Motor neuron (in vitro differentiated cells): ENCODE results near the gene IKZF3. TPM values are rescaled to one million over a fixed set of nuclear protein-coding genes. Genes with fewer than 3 reads are reported as not detected.
"Not testable (repeated sequence)": the region's sequence is repeated elsewhere in the genome, so short reads cannot be mapped to it uniquely, and the experiment has no call there.

ENCODE experiments used
- ATAC-seq, 8 experiments: fragments of 200-7000 bp; cut with Tn5 transposase; replicated peaks in 6 of 8; 2 replicates each; pipeline ENCODE4 v1.8.0; 2021; ENCODE audit warnings: mild to moderate bottlenecking in 8 of 8, moderate library complexity in 8 of 8
- H3K27ac ChIP-seq, 2 donors: fragments of 250-450 bp; sonication (Bioruptor Pico); 2 replicates each; pipeline ENCODE4 v1.9.0; 2021; ENCODE audit warnings: antibody characterized with exemption in 2 of 2, mild to moderate bottlenecking in 2 of 2, moderate library complexity in 1 of 2
- H3K4me1 ChIP-seq, 2 donors: fragments of 250-450 bp; sonication (Bioruptor Pico); replicated peaks in 1 of 2; 2 replicates each; pipeline ENCODE4 v1.6.1; 2021; ENCODE audit warnings: antibody characterized with exemption in 2 of 2, mild to moderate bottlenecking in 2 of 2, moderate library complexity in 1 of 2
- H3K4me3 ChIP-seq, 5 donors: fragments of 250-450 bp; sonication (Bioruptor Pico); 2 replicates each; pipeline ENCODE4 v1.9.0; 2021; ENCODE audit warnings: antibody characterized with exemption in 5 of 5, mild to moderate bottlenecking in 5 of 5, moderate library complexity in 4 of 5
- WGBS, 10 experiments: fragments of 450-650 bp; shearing (Covaris generic); methylation state at CpG; one replicate each; pipeline ENCODE4 v1.0.0; 2022; 5-methylcytosine and 5-hydroxymethylcytosine counted together
- in situ Hi-C, 9 experiments: fragments of 400-800 bp; cut with MboI; loops; one replicate each; pipeline ENCODE4 v1.15.0; 2021; ENCODE audit warnings: low sequenced_read_pairs in 9 of 9, low pct_unique_long_range_greater_than_20kb in 2 of 9; ENCODE audit not compliant: unreplicated experiment in 9 of 9
- total RNA-seq, 8 experiments: library from RNA; unstranded; fragments of 300-600 nt; gene quantifications; 2 replicates each; pipeline versions ENCODE4 v1.2.3 to v1.2.4, GENCODE V29; 2022

The IKZF3 gene
- total RNA-seq, 8 experiments from 2014 or later, result under 0.01 to 1.7 (median 0.19) TPM; not detected in 1

DNA sequence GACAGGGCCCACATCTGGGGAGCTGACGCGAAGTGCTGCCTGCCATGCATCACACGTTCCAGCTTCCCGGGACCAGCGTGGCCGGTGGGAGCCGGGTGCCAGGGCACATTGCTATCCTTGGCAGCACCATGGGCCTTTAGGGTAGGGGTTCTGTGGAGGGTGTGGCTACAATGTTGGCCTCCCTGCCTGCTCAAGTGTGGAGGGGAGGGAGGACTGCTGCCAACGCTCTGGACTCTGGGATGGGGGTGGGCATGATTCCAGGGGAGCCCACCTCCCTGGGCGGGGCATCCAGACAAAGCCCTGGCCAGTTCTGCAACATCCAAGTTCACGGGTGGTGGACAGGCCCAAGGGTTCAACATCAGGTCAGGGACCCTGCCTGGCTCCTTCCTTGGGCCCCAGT lies 112.5 kb downstream of the IKZF3 start:
- WGBS, 10 experiments, result 0 to 80% methylated on average over 1 to 3 of the region's 10 CpGs; no CpG with 5 or more reads in 8 of the 10 experiments
- in situ Hi-C loops, result loop anchor here in 1 of 9 experiments (10.0 kb wide), 1 partner anchor 127 kb away; the partner anchor contains the start of gene PPP1R1B

DNA sequence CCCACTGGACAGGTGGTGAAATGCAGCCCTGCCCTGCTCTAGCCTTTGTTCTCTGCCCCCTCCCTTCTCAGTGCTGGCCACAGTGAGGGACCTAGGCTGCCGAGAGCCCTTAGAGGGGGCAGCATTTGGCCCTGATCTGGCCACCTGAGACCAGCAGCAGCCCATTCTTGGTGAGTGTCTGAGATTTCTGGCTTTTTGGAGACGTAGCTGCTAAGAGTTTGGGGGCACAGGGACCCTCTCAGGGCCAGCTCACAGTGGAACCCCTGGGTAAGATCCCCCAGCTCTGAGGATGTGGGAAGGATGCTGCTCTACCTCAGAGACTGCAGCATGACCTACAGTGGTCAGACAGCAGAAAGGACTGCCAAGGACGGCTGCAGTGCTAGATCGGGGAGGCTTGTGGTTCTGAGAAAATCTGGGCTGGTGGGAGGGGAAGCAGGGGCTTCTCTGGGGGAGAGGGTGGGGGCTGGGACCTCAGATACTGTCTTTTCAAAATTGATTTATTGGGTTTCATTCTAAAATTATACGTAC lies 113.0 kb downstream of the IKZF3 start:
- Histone ChIP-seq H3K4me1 (peaks cover 0 to 3% of the 10 kb centered on the region in 2 donors), H3K27ac (no peak overlapping the region), H3K4me3 (no peak overlapping the region)
- ATAC-seq, result no peak
- 0 to 90% (median 82%) methylated on average over 1 to 3 of the region's 5 CpGs; no CpG with 5 or more reads in 5 of the 10 experiments for WGBS, 10 experiments
- in situ Hi-C loops, result loop anchor here in 1 of 9 experiments (10.0 kb wide), 1 partner anchor 126 kb away; the partner anchor contains the start of gene PPP1R1B

More for the DNA sequence above, 112.5 kb downstream of the IKZF3 start:
- Histone ChIP-seq H3K4me3 (no peak overlapping the region), H3K4me1 (peaks cover 0 to 3% of the 10 kb centered on the region in 2 donors), H3K27ac (no peak overlapping the region)
- no peak for ATAC-seq

DNA sequence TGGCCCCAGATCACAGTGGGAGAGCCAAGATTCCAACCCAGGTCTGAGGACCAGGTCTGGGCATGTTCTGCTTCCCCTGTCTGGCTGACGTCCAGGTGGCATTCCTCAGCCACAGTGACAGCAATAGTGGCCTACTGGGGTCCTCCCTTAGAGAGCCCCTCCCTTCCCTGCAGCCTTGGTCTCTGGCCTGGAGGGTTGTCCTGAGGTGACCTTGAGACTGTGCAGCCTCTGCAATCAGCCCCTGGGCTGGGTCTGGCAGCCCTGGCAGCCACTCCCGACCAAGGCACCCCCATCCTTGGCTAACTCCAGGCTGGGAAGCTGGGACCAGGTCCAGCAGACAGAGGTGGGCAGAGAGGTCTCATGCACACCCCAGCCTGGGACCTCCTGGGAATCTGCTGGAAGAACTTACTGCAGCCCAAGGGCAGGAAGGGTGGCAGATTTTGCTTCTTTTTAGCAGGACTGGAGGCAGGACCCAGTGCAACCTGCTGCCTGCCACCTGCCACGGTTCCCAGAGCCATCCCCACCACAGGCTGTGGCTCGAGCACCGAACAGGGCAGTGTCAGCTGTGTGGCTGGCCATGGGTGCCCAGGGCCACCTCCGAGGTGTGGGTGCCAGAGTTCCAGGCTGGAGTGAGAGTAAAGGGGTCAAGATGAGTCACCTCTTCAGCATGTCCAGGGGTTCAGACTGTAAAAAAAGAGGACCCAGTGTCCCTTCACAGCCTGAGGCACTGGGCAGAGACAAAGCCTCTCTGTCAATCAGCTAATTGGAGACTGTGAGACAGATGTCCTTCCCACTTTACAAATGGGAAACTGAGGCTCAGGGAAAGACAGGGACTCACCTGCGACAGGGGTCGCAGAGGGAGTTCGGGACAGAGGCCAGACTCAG lies 113.7 kb downstream of the IKZF3 start:
- no peak overlapping the region for H3K27ac ChIP-seq
- ATAC-seq, result no peak
- in situ Hi-C loops, result loop anchor here in 1 of 9 experiments (10.0 kb wide), 1 partner anchor 126 kb away; the partner anchor contains the start of gene PPP1R1B
- peaks cover 0 to 3% of the 10 kb centered on the region in 2 donors for H3K4me1 ChIP-seq
- WGBS, 10 experiments, result 0 to 90% (median 73%) methylated on average over 1 to 5 of the region's 9 CpGs; no CpG with 5 or more reads in 3 of the 10 experiments
- no peak overlapping the region for H3K4me3 ChIP-seq

- H3K27ac ChIP-seq, H3K4me1 ChIP-seq, H3K4me3 ChIP-seq, ATAC-seq: not testable (repeated sequence)
- WGBS, 10 experiments, result 43 to 100% (median 83%) methylated on average over 1 to 7 of the region's 8 CpGs; no CpG with 5 or more reads in 2 of the 10 experiments
- in situ Hi-C loops, result loop anchor here in 1 of 9 experiments (25.0 kb wide), 1 partner anchor 136 kb away; the partner anchor contains the start of gene NEUROD2
Measured at GRCh38 chr17:39748444-39749034, 115.6 kb downstream of the IKZF3 start.

DNA sequence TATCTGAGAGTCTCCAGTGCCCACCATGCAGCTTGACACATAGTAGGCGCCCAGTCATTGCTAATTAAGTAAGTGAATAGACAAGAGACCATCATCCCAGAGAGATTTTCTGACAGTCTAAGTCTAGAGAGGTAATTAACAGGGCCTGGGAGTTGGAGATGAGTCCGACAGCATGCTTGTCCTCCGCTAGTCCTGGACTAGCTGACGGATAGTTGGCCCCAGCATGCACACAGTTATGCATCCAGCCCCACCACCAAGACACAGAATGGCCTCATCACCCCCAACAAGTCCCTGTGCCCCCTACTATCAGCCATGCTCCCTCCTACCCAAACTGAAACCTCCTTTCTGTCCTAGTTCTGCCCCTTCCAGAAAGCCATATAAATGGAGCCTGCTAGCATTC lies 116.4 kb downstream of the IKZF3 start:
- Histone ChIP-seq H3K4me3 (no peak overlapping the region), H3K4me1 (no peaks in the 10 kb centered on the region), H3K27ac (no peak overlapping the region)
- WGBS, 10 experiments, result 20 to 100% (median 72%) methylated on average over 1 to 4 of the region's 4 CpGs; no CpG with 5 or more reads in 6 of the 10 experiments
- in situ Hi-C loops, result loop anchor here in 1 of 9 experiments (25.0 kb wide), 1 partner anchor 135 kb away; the partner anchor contains the start of gene NEUROD2
- no peak for ATAC-seq

DNA sequence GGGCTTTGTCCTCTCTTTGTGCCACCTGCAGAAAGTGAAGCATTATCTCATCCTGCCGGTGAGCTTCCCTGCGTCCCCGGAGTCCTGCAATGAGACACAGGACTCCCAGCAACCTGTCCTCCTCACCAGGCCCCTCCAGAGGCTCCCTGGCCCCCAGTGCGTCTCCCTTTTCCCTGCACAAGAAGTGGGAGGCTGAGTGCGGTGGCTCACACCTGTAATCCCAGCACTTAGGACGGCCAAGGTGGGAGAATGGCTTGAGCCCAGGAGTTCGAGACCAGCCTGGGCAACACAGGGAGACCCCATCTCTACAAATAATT lies 118.0 kb downstream of the IKZF3 start:
- Histone ChIP-seq H3K4me1 (no peaks in the 10 kb centered on the region), H3K4me3 (no peak overlapping the region), H3K27ac (no peak overlapping the region)
- in situ Hi-C loops, result loop anchor here in 1 of 9 experiments (25.0 kb wide), 1 partner anchor 134 kb away; the partner anchor contains the start of gene NEUROD2
- ATAC-seq, result no peak
- WGBS, 10 experiments, result 67 to 100% (median 98%) methylated on average over 1 to 5 of the region's 7 CpGs; no CpG with 5 or more reads in 3 of the 10 experiments

DNA sequence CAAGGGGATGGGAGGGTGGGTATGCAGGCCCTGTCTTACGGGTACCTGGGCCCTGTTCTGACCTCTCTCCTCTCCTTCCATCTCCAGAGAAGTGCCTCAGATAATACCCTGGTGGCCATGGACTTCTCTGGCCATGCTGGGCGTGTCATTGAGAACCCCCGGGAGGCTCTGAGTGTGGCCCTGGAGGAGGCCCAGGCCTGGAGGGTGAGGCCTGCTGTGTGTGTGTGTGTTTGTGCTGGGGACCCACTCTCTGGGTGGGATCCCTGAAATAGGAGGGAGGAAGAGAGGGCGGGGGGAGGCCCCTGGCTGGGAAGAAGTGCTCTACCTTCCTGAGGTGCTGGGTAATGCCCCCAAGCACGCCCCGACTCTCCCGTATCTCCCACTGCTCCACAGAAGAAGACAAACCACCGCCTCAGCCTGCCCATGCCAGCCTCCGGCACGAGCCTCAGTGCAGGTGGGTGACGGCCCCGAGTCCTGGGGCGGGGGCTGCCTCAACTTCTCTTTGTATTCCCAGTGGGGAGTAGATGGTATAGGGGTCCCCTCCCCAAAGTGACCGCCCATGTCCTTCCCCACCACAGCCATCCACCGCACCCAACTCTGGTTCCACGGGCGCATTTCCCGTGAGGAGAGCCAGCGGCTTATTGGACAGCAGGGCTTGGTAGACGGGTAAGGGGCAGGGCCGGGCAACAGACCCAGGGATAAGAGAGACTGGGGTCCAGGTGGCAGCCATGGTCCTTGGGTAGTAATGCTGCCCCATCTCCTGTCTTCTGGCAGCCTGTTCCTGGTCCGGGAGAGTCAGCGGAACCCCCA lies 118.6 kb downstream of the IKZF3 start:
- H3K27ac ChIP-seq, result no peak overlapping the region
- 80 to 90% (median 80%) methylated on average over 1 to 2 of the region's 23 CpGs; no CpG with 5 or more reads in 5 of the 10 experiments for WGBS, 10 experiments
- H3K4me3 ChIP-seq, result no peak overlapping the region
- H3K4me1 ChIP-seq, result peaks cover 0 to 2% of the 10 kb centered on the region in 2 donors
- ATAC-seq, result no peak
- in situ Hi-C loops, result loop anchor here in 1 of 9 experiments (25.0 kb wide), 1 partner anchor 133 kb away; the partner anchor contains the start of gene NEUROD2

DNA sequence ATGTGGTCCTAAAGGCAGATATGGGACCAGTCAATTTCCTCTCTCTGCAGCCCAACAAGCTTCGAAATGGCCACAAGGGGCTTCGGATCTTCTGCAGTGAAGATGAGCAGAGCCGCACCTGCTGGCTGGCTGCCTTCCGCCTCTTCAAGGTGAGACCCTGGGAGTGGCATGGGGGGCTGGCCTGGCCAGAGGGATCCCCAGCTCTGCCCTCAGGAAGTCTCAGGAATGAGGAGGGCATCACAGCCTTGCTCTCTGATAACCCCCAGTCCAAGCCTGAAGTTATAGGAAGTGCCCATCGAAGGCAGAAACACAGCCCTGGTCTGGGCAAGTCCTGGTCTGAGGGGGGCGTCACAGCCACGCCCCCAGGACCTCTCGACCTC lies 119.3 kb downstream of the IKZF3 start:
- ATAC-seq, result no peak
- 20 to 84% (median 58%) methylated on average over 1 to 3 of the region's 8 CpGs; no CpG with 5 or more reads in 7 of the 10 experiments for WGBS, 10 experiments
- in situ Hi-C loops, result loop anchor here in 1 of 9 experiments (25.0 kb wide), 1 partner anchor 133 kb away; the partner anchor contains the start of gene NEUROD2
- peaks cover 0 to 9% of the 10 kb centered on the region in 2 donors for H3K4me1 ChIP-seq
- no peak overlapping the region for H3K4me3 ChIP-seq
- H3K27ac ChIP-seq, result no peak overlapping the region

DNA sequence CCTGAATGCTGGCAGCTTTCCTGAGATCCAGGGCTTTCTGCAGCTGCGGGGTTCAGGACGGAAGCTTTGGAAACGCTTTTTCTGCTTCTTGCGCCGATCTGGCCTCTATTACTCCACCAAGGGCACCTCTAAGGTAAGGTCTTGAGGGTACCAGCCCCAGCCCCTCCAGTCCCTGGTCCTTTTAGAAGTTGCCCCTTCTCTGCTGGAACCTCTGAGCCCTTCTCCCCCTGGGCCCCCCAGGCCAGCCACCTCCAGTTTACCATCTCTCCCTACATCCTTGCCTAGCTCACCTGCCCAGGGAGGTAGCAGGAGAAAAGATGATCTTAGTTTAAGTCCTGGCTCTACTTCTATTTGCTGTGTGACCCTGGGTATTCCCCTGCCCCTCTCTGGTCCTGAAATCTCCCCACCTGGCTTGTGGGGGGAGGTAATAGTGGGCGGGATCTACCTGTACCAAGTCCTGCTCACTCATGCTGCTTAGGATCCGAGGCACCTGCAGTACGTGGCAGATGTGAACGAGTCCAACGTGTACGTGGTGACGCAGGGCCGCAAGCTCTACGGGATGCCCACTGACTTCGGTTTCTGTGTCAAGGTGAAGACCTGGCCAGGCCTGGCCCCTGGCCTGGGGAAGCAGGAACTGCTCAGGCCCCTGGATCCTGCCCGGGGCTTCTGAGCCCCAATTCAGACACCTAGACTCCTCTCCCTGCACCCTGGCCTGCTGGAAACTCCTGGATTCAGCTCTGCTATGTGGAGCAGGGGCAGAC lies 119.9 kb downstream of the IKZF3 start:
- ATAC-seq, result no peak
- Histone ChIP-seq H3K4me3 (no peak overlapping the region), H3K27ac (no peak overlapping the region), H3K4me1 (peaks cover 3 to 15% of the 10 kb centered on the region in 2 donors)
- in situ Hi-C loops, result loop anchor here in 1 of 9 experiments (25.0 kb wide), 1 partner anchor 132 kb away; the partner anchor contains the start of gene NEUROD2
- 40 to 100% (median 80%) methylated on average over 1 to 8 of the region's 16 CpGs; no CpG with 5 or more reads in 3 of the 10 experiments for WGBS, 10 experiments

- Histone ChIP-seq H3K4me1 (peaks cover 8 to 24% of the 10 kb centered on the region in 2 donors), H3K4me3 (no peak overlapping the region), H3K27ac (no peak overlapping the region)
- no peak for ATAC-seq
- in situ Hi-C loops, result loop anchor here in 1 of 9 experiments (25.0 kb wide), 1 partner anchor 131 kb away; the partner anchor contains the start of gene NEUROD2
- WGBS, 10 experiments, result 40 to 89% (median 77%) methylated on average over 1 to 14 of the region's 21 CpGs; no CpG with 5 or more reads in 5 of the 10 experiments
Measured at GRCh38 chr17:39742856-39743436, 121.2 kb downstream of the IKZF3 start.
